RWPE2 (cell line): ENCODE results near the gene INSC.

Experiments used
- ATAC-seq: fragments of 200-7000 bp; cut with Tn5 transposase; 3 replicates; pipeline ENCODE4 v1.9.1; 2021; ENCODE audit warnings: low read depth
- DNase-seq: peaks from one replicate; pipeline ENCODE4 v3.0.0-alpha.2; 2020; ENCODE audit warnings: low spot score
- H3K27ac ChIP-seq: fragments of 450-650 bp; 2 replicates; pipeline ENCODE4 v1.5.1; 2017; ENCODE audit warnings: mild to moderate bottlenecking; ENCODE audit not compliant: poor library complexity, severe bottlenecking
- H3K27me3 ChIP-seq: fragments of 250-450 bp; sonication (Bioruptor Pico); 2 replicates; pipeline ENCODE4 v1.5.1; 2021; ENCODE audit warnings: mild to moderate bottlenecking, moderate library complexity; ENCODE audit not compliant: insufficient read depth, poor library complexity, severe bottlenecking
- H3K36me3 ChIP-seq: fragments of 250-450 bp; sonication (Bioruptor Pico); 2 replicates; pipeline ENCODE4 v1.5.1; 2020; ENCODE audit warnings: low read depth, mild to moderate bottlenecking, moderate library complexity
- H3K4me1 ChIP-seq: fragments of 250-450 bp; sonication (Bioruptor Pico); 2 replicates; pipeline ENCODE4 v1.5.1; 2021; ENCODE audit warnings: mild to moderate bottlenecking, moderate library complexity; ENCODE audit not compliant: insufficient read depth, poor library complexity, severe bottlenecking
- H3K4me3 ChIP-seq: fragments of 250-450 bp; sonication (Bioruptor Pico); 2 replicates; pipeline ENCODE4 v1.5.1; 2021; ENCODE audit warnings: mild to moderate bottlenecking, moderate library complexity; ENCODE audit not compliant: severe bottlenecking
- H3K9me3 ChIP-seq: fragments of 250-450 bp; sonication (Bioruptor Pico); 2 replicates; pipeline ENCODE4 v1.5.1; 2021; ENCODE audit warnings: mild to moderate bottlenecking, moderate library complexity; ENCODE audit not compliant: severe bottlenecking
- CTCF ChIP-seq: fragments of 450-650 bp; IDR thresholded peaks from one replicate; pipeline ENCODE4 v1.5.1; 2017; ENCODE audit warnings: mild to moderate bottlenecking, moderate library complexity; ENCODE audit not compliant: poor library complexity, severe bottlenecking

INSC gene

GRCh38 chr11:15108592-15109130, 6.1 kb upstream of the INSC start:
- ATAC-seq (no peak), DNase-seq (no peak)
- no peak for TF ChIP-seq CTCF
- Histone ChIP-seq H3K4me3 (no peak overlapping the region), H3K27ac (peak overlapping the region; percentile 79), H3K27me3 (no peaks in the 10 kb centered on the region), H3K9me3 (peaks cover 2% of the 10 kb centered on the region), H3K36me3 (no peaks in the 10 kb centered on the region), H3K4me1 (peaks cover 32% of the 10 kb centered on the region)

GRCh38 chr11:15109602-15110001, 5.1 kb upstream of the INSC start:
- H3K27ac ChIP-seq: no peak overlapping the region

GRCh38 chr11:15111215-15111614, 3.5 kb upstream of the INSC start:
- H3K36me3 ChIP-seq: no peaks in the 10 kb centered on the region
- H3K27me3 ChIP-seq: no peaks in the 10 kb centered on the region
- H3K4me1 ChIP-seq: peaks cover 21% of the 10 kb centered on the region
- ATAC-seq: no peak
- no peak overlapping the region for H3K4me3 ChIP-seq
- H3K9me3 ChIP-seq: no peaks in the 10 kb centered on the region
- TF ChIP-seq CTCF: no peak
- no peak for DNase-seq
- H3K27ac ChIP-seq: no peak overlapping the region

More at GRCh38 chr11:15109602-15110001, 5.1 kb upstream of the INSC start:
- H3K4me1 ChIP-seq: peaks cover 32% of the 10 kb centered on the region
- no peak overlapping the region for H3K4me3 ChIP-seq
- ATAC-seq (no peak), DNase-seq (no peak)
- H3K27me3 ChIP-seq: no peaks in the 10 kb centered on the region
- H3K36me3 ChIP-seq: no peaks in the 10 kb centered on the region
- H3K9me3 ChIP-seq: peaks cover under 1% of the 10 kb centered on the region
- TF ChIP-seq CTCF: no peak

GRCh38 chr11:15112131-15112541, 2.6 kb upstream of the INSC start:
- H3K4me1 ChIP-seq: peaks cover 12% of the 10 kb centered on the region

More at GRCh38 chr11:15112131-15112541, 2.6 kb upstream of the INSC start:
- no peak overlapping the region for H3K4me3 ChIP-seq
- H3K27me3 ChIP-seq: no peaks in the 10 kb centered on the region
- ATAC-seq (no peak), DNase-seq (no peak)
- no peak for TF ChIP-seq CTCF
- H3K27ac ChIP-seq: no peak overlapping the region
- no peaks in the 10 kb centered on the region for H3K36me3 ChIP-seq
- no peaks in the 10 kb centered on the region for H3K9me3 ChIP-seq
